CD4-positive, alpha-beta memory T cell (primary cell): ENCODE data around the gene EIF3CL. TPM values are rescaled to one million over a fixed set of nuclear protein-coding genes. Genes with fewer than 3 reads are reported as not detected.
"Not testable (repeated sequence)": the region's sequence is repeated elsewhere in the genome, so short reads cannot be mapped to it uniquely, and the experiment has no call there.

Source experiments
- CTCF ChIA-PET: fragments of 350-600 bp; sonication (Branson Sonifier 250); formaldehyde crosslinking; loops from one replicate; lab custom pipeline; 2021; ENCODE audit warnings: inconsistent platforms; ENCODE audit not compliant: partially characterized antibody; lab: Charles Lee
- POLR2A ChIA-PET: fragments of 350-600 bp; sonication (Branson Sonifier 250); formaldehyde crosslinking; loops from one replicate; lab custom pipeline; 2021; ENCODE audit not compliant: partially characterized antibody; lab: Charles Lee
- DNase-seq, 5 donors: peaks; one replicate each; pipeline versions ENCODE4 v3.0.0 to v3.0.0-alpha.2; 2020 to 2022; ENCODE audit warnings: mixed read lengths in 1 of 5
- H3K27ac ChIP-seq: one replicate; pipeline ENCODE4 v1.7.0; 2013; ENCODE audit warnings: low read depth, low read length
- H3K27me3 ChIP-seq: 2 replicates; pipeline ENCODE4 v1.7.0; 2013; ENCODE audit warnings: mild to moderate bottlenecking, low read length, moderate library complexity; ENCODE audit not compliant: insufficient read depth
- H3K36me3 ChIP-seq: 2 replicates; pipeline ENCODE4 v1.7.0; 2013; ENCODE audit warnings: mild to moderate bottlenecking, low read length, moderate library complexity; ENCODE audit not compliant: insufficient read depth
- H3K4me1 ChIP-seq: 2 replicates; pipeline ENCODE4 v1.7.0; 2013; ENCODE audit warnings: mild to moderate bottlenecking, low read length, moderate library complexity; ENCODE audit not compliant: insufficient read depth
- H3K4me3 ChIP-seq, 2 donors: one replicate each; pipeline ENCODE4 v1.7.0; 2013; ENCODE audit warnings: low read length in 2 of 2, mild to moderate bottlenecking in 1 of 2
- H3K9me3 ChIP-seq, 2 donors: one replicate each; pipeline ENCODE4 v1.7.0; 2013; ENCODE audit warnings: low read length in 2 of 2, control low read depth in 1 of 2; ENCODE audit not compliant: control insufficient read depth in 1 of 2
- H3K27ac Mint-ChIP-seq, 7 donors: one replicate each; pipeline ENCODE4 v1.8.0; 2020 to 2021; ENCODE audit warnings: mixed read lengths in 7 of 7, mild to moderate bottlenecking in 6 of 7, inconsistent platforms in 3 of 7, moderate library complexity in 3 of 7
- H3K27me3 Mint-ChIP-seq, 2 donors: one replicate each; pipeline ENCODE4 v1.8.0; 2020 to 2021; ENCODE audit warnings: mixed read lengths in 2 of 2
- H3K36me3 Mint-ChIP-seq, 2 donors: one replicate each; pipeline ENCODE4 v1.8.0; 2020 to 2021; ENCODE audit warnings: mixed read lengths in 2 of 2, inconsistent platforms in 1 of 2, mild to moderate bottlenecking in 1 of 2
- H3K4me1 Mint-ChIP-seq, 4 donors: one replicate each; pipeline ENCODE4 v1.8.0; 2020 to 2021; ENCODE audit warnings: mixed read lengths in 4 of 4, mild to moderate bottlenecking in 1 of 4
- H3K4me3 Mint-ChIP-seq, 8 donors: one replicate each; pipeline ENCODE4 v1.8.0; 2020 to 2021; ENCODE audit warnings: mixed read lengths in 8 of 8, mild to moderate bottlenecking in 7 of 8, moderate library complexity in 6 of 8, inconsistent platforms in 3 of 8
- H3K9me3 Mint-ChIP-seq, 8 donors: one replicate each; pipeline ENCODE4 v1.8.0; 2020 to 2021; ENCODE audit warnings: mixed read lengths in 8 of 8, mild to moderate bottlenecking in 5 of 8, inconsistent platforms in 3 of 8, moderate library complexity in 1 of 8
- intact Hi-C: fragments of 100-400 bp; cut with micrococcal nuclease; formaldehyde crosslinking; loops from one replicate; pipeline ENCODE4 v1.15.1; 2023
- polyA plus RNA-seq, 2 donors: library from polyadenylated mRNA; unstranded; fragments of 300-500 nt; fragmentation: Illumina TruSeq; gene quantifications; one replicate each; pipeline ENCODE4 v1.2.3, GENCODE V29; 2021
- total RNA-seq, 2 experiments: library from RNA; stranded (reverse); gene quantifications; one replicate each; pipeline ENCODE4 v1.2.3, GENCODE V29; 2021

The EIF3CL gene
- total and polyA plus RNA-seq, 4 experiments from 2014 or later, result 9.3 to 39.2 (median 32.3) TPM

- DNase-seq, H3K4me1 ChIP-seq, H3K36me3 Mint-ChIP-seq, H3K27ac Mint-ChIP-seq, H3K36me3 ChIP-seq, H3K4me3 Mint-ChIP-seq, H3K9me3 ChIP-seq, H3K27me3 Mint-ChIP-seq, H3K9me3 Mint-ChIP-seq, CTCF ChIA-PET, POLR2A ChIA-PET, H3K4me1 Mint-ChIP-seq, H3K27ac ChIP-seq, H3K27me3 ChIP-seq, intact Hi-C loops, H3K4me3 ChIP-seq: not testable (repeated sequence)
These were observed 26.5 kb downstream of the EIF3CL start for GRCh38 chr16:28377108-28377625.

- CTCF ChIA-PET, H3K27me3 ChIP-seq, H3K9me3 Mint-ChIP-seq, POLR2A ChIA-PET, H3K36me3 Mint-ChIP-seq, H3K4me1 ChIP-seq, H3K4me3 ChIP-seq, intact Hi-C loops, H3K4me1 Mint-ChIP-seq, H3K36me3 ChIP-seq, H3K27ac Mint-ChIP-seq, H3K4me3 Mint-ChIP-seq, H3K9me3 ChIP-seq, H3K27ac ChIP-seq, H3K27me3 Mint-ChIP-seq: not testable (repeated sequence)
- peak in 3 of 5 donors; percentile 13 to 27 (median 20) for DNase-seq
These were observed 28.5 kb downstream of the EIF3CL start for GRCh38 chr16:28375115-28375514.

DNA sequence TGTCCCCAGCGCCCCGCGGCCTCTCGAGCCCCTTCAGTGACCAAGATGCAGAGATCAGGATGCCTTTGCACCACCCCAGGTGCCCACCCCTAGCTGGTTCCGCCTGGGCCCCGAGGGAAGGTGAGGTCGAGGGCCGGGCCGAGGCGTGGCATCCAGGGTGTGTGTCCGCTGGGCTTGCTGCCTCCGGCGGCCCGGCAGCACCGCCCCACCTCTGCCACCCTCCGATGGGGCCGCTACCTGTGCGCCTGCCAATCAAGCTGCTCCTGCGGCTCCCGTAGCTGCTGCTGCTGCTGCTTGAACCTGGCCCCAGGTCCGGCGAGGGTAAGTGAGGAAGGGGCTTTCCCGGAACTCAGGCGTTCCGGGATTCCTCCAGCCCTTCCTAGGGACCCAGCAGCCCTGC is 29.4 kb downstream of the EIF3CL start:
- H3K9me3 Mint-ChIP-seq, H3K27ac Mint-ChIP-seq, H3K27me3 Mint-ChIP-seq, H3K27me3 ChIP-seq, H3K4me3 ChIP-seq, CTCF ChIA-PET, H3K4me1 Mint-ChIP-seq, DNase-seq, H3K4me1 ChIP-seq, H3K36me3 Mint-ChIP-seq, intact Hi-C loops, H3K27ac ChIP-seq, H3K36me3 ChIP-seq, H3K4me3 Mint-ChIP-seq, H3K9me3 ChIP-seq, POLR2A ChIA-PET: not testable (repeated sequence)

- H3K4me3 ChIP-seq, H3K9me3 Mint-ChIP-seq, DNase-seq, H3K27me3 Mint-ChIP-seq, POLR2A ChIA-PET, CTCF ChIA-PET, H3K9me3 ChIP-seq, H3K4me1 ChIP-seq, intact Hi-C loops, H3K36me3 ChIP-seq, H3K27me3 ChIP-seq, H3K27ac ChIP-seq, H3K27ac Mint-ChIP-seq, H3K4me3 Mint-ChIP-seq, H3K4me1 Mint-ChIP-seq, H3K36me3 Mint-ChIP-seq: not testable (repeated sequence)
These were observed 35.7 kb downstream of the EIF3CL start for GRCh38 chr16:28367926-28368325.

GRCh38 chr16:28364268-28365173 is 39.1 kb downstream of the EIF3CL start:
- intact Hi-C loops, H3K27me3 Mint-ChIP-seq, H3K4me3 Mint-ChIP-seq, H3K27ac Mint-ChIP-seq, POLR2A ChIA-PET, H3K4me1 ChIP-seq, H3K9me3 Mint-ChIP-seq, CTCF ChIA-PET, H3K36me3 ChIP-seq, H3K36me3 Mint-ChIP-seq, H3K4me3 ChIP-seq, H3K27me3 ChIP-seq, H3K4me1 Mint-ChIP-seq, H3K9me3 ChIP-seq, H3K27ac ChIP-seq: not testable (repeated sequence)
- DNase-seq, result peak; percentile 25 to 56 (median 35)

DNA sequence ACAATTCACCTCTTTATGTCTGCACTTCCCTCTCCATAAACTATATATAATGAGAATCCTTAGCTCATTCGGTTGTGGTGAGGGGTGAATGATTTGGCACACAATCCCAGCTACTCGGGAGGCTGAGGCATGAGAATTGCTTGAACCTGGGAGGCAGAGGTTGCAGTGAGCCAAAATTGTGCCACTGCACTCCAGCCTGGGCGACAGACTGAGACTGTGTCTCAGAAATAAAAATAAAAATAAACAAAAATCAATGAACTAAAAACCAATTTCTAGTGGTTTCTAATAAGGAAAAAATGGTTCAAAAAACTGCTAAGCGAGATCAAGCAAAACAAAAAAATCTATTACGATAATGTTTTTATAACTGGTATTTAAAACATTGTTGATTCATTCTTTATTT is 40.2 kb downstream of the EIF3CL start, which contains the start of gene NPIPB6:
Gene NPIPB6 (minus strand): TSS at position 101 of the 400 bp plus-strand sequence. CDS start 686 bp downstream, outside the sequence.
- H3K27ac Mint-ChIP-seq, CTCF ChIA-PET, intact Hi-C loops, H3K4me3 ChIP-seq, DNase-seq, H3K27ac ChIP-seq, H3K27me3 ChIP-seq, H3K4me1 ChIP-seq, POLR2A ChIA-PET, H3K4me3 Mint-ChIP-seq, H3K9me3 ChIP-seq, H3K27me3 Mint-ChIP-seq, H3K36me3 ChIP-seq, H3K36me3 Mint-ChIP-seq, H3K4me1 Mint-ChIP-seq, H3K9me3 Mint-ChIP-seq: not testable (repeated sequence)

- H3K4me3 ChIP-seq, intact Hi-C loops, H3K27me3 Mint-ChIP-seq, H3K4me3 Mint-ChIP-seq, H3K36me3 Mint-ChIP-seq, H3K27me3 ChIP-seq, POLR2A ChIA-PET, H3K4me1 ChIP-seq, H3K27ac ChIP-seq, H3K9me3 Mint-ChIP-seq, CTCF ChIA-PET, H3K9me3 ChIP-seq, H3K4me1 Mint-ChIP-seq, DNase-seq, H3K36me3 ChIP-seq, H3K27ac Mint-ChIP-seq: not testable (repeated sequence)
These were observed 41.0 kb downstream of the EIF3CL start for GRCh38 chr16:28362600-28362999.
